Naive thymus-derived CD4-positive, alpha-beta T cell (primary cell): ENCODE data around the gene MED25. TPM values are rescaled to one million over a fixed set of nuclear protein-coding genes. Genes with fewer than 3 reads are reported as not detected.

Experiments used
- ATAC-seq: fragments of 150-1000 bp; cut with Tn5 transposase; 2 replicates; pipeline ENCODE4 v1.10.0; 2021; ENCODE audit warnings: mild to moderate bottlenecking, moderate library complexity
- CTCF ChIA-PET: fragments of 350-600 bp; sonication (Branson Sonifier 250); formaldehyde crosslinking; loops from one replicate; lab custom pipeline; 2021; ENCODE audit warnings: antibody characterized with exemption; lab: Charles Lee
- POLR2A ChIA-PET: fragments of 350-600 bp; sonication (Branson Sonifier 250); formaldehyde crosslinking; loops from one replicate; lab custom pipeline; 2021; ENCODE audit warnings: antibody characterized with exemption, inconsistent platforms; lab: Charles Lee
- DNase-seq, 9 donors: peaks; one replicate each; pipeline versions ENCODE4 v3.0.0 to v3.0.0-alpha.2; 2020 to 2022; ENCODE audit warnings: mixed read lengths in 1 of 9
- H3K27ac ChIP-seq: one replicate; pipeline ENCODE4 v1.7.0; 2013; ENCODE audit warnings: mild to moderate bottlenecking, low read depth, low read length, moderate library complexity
- H3K27me3 ChIP-seq, 2 donors: one replicate each; pipeline ENCODE4 v1.7.0; 2013; ENCODE audit warnings: low read length in 2 of 2, mild to moderate bottlenecking in 2 of 2, moderate library complexity in 2 of 2; ENCODE audit not compliant: control insufficient read depth in 2 of 2, insufficient read depth in 2 of 2
- H3K36me3 ChIP-seq, 3 experiments: 1 replicate in 2 of 3; 2 replicates in 1 of 3; pipeline ENCODE4 v1.7.0; 2013; ENCODE audit warnings: low read length in 3 of 3, mild to moderate bottlenecking in 3 of 3, moderate library complexity in 1 of 3; ENCODE audit not compliant: insufficient read depth in 3 of 3, control insufficient read depth in 2 of 3
- H3K4me1 ChIP-seq, 2 donors: one replicate each; pipeline ENCODE4 v1.7.0; 2013; ENCODE audit warnings: low read length in 2 of 2, mild to moderate bottlenecking in 2 of 2, moderate library complexity in 1 of 2; ENCODE audit not compliant: control insufficient read depth in 2 of 2, insufficient read depth in 2 of 2
- H3K4me3 ChIP-seq: 2 replicates; pipeline ENCODE4 v1.7.0; 2013; ENCODE audit warnings: mild to moderate bottlenecking, low read length
- H3K9me3 ChIP-seq, 3 experiments: 1 replicate in 2 of 3; 2 replicates in 1 of 3; pipeline ENCODE4 v1.7.0; 2013; ENCODE audit warnings: low read length in 3 of 3; ENCODE audit not compliant: control insufficient read depth in 2 of 3
- H3K27ac Mint-ChIP-seq, 9 donors: one replicate each; pipeline ENCODE4 v1.8.0; 2020 to 2022; ENCODE audit warnings: mixed read lengths in 9 of 9, mild to moderate bottlenecking in 8 of 9, moderate library complexity in 5 of 9, inconsistent platforms in 2 of 9
- H3K27me3 Mint-ChIP-seq, 5 donors: one replicate each; pipeline ENCODE4 v1.8.0; 2021 to 2022; ENCODE audit warnings: mixed read lengths in 5 of 5, mild to moderate bottlenecking in 1 of 5
- H3K36me3 Mint-ChIP-seq, 5 donors: one replicate each; pipeline ENCODE4 v1.8.0; 2020 to 2022; ENCODE audit warnings: mixed read lengths in 5 of 5, mild to moderate bottlenecking in 3 of 5, inconsistent platforms in 1 of 5
- H3K4me1 Mint-ChIP-seq, 7 donors: one replicate each; pipeline ENCODE4 v1.8.0; 2020 to 2022; ENCODE audit warnings: mixed read lengths in 7 of 7, mild to moderate bottlenecking in 3 of 7, inconsistent platforms in 1 of 7
- H3K4me3 Mint-ChIP-seq, 10 donors: one replicate each; pipeline ENCODE4 v1.8.0; 2020 to 2022; ENCODE audit warnings: mild to moderate bottlenecking in 10 of 10, mixed read lengths in 10 of 10, moderate library complexity in 6 of 10, inconsistent platforms in 2 of 10
- H3K9me3 Mint-ChIP-seq, 11 donors: one replicate each; pipeline ENCODE4 v1.8.0; 2020 to 2022; ENCODE audit warnings: mixed read lengths in 11 of 11, mild to moderate bottlenecking in 4 of 11, inconsistent platforms in 1 of 11, moderate library complexity in 1 of 11
- intact Hi-C, 2 donors: fragments of 100-400 bp; cut with micrococcal nuclease; formaldehyde crosslinking; loops; one replicate each; pipeline ENCODE4 v1.15.1; 2023
- polyA plus RNA-seq, 2 donors: library from polyadenylated mRNA; unstranded; fragments of 300-500 nt; fragmentation: Illumina TruSeq; gene quantifications; one replicate each; pipeline ENCODE4 v1.2.3, GENCODE V29; 2021
- total RNA-seq, 6 experiments: library from RNA in 5 of 6; stranded (reverse) in 5 of 6; gene quantifications; 1 replicate in 5 of 6; 2 replicates in 1 of 6; pipeline ENCODE4 v1.2.3 and lab custom pipeline; 2021 to 2026

The MED25 gene
- total and polyA plus RNA-seq, 7 experiments from 2014 or later = 10.8 to 75.2 (median 39.9) TPM

DNA sequence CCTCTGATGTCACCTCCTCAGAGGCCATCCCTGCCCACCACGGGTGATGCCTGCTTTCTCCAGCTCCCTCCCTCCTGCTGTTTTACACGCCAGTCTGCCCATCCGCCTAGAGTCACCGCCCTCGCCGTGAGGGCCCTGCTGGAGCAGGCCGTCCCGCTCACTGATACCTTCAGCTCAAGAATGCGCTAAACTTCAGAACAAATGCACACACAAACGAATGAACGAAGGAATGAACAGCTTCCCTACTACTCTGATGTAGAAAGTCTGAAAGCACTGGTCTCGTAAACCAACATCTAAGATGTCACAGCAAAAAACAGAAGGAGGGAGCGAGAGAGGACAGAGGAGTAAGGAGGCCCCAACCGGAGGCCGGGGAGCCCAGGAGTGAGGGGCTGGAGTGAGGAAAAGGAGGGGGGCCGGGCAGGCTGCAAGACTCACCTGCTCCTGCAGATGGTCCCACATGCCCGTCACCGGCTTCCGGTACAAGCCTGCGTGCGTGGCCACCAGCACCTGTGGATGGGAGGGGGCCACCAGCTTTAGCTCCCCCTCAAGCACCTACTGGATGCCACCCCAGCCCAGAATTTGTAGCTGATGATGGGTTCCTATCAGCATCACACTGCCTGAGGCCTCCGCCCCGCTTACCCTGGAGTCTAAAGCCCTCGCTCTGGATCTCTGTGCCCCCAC lies 45.3 kb downstream of the MED25 start:
- peaks cover 20 to 47% (median 31%) of the 10 kb centered on the region in 7 donors for H3K4me1 Mint-ChIP-seq
- Histone ChIP-seq H3K27ac (no peak overlapping the region), H3K4me1 (peaks cover 15 to 20% of the 10 kb centered on the region in 2 donors), H3K27me3 (no peaks in the 10 kb centered on the region), H3K9me3 (no peaks in the 10 kb centered on the region), H3K4me3 (no peak overlapping the region), H3K36me3 (peaks cover 0 to 61% (median 0%) of the 10 kb centered on the region in 3 experiments)
- peaks cover 0 to 1% (median 0%) of the 10 kb centered on the region in 11 donors for H3K9me3 Mint-ChIP-seq
- intact Hi-C loops = loop anchor here (10.0 kb wide), 2 partner anchors 121 to 529 kb away; partner anchors contain the start of gene CD37 (in 1 of the 2)
- H3K4me3 Mint-ChIP-seq = peak overlapping the region in 1 of 10 donors; percentile 15
- H3K27me3 Mint-ChIP-seq = no peaks in the 10 kb centered on the region
- peak overlapping the region in 5 of 9 donors; percentile 51 to 87 (median 54) for H3K27ac Mint-ChIP-seq
- DNase-seq (no peak), ATAC-seq (no peak)
- H3K36me3 Mint-ChIP-seq = peaks cover 0 to 24% (median 4%) of the 10 kb centered on the region in 5 donors
- ChIA-PET POLR2A (interaction anchor here (1.1 to 3.4 kb wide), 3 partner anchors 11 to 13 kb away, joined by 4 to 18 read pairs (median 6); partner anchors contain the start of genes AKT1S1, PTOV1 and TBC1D17), CTCF (interaction anchor here (0.8 to 1.1 kb wide), 2 partner anchors 9 to 1414 kb away, joined by 3 read pairs; no protein-coding TSS in a partner anchor)

DNA sequence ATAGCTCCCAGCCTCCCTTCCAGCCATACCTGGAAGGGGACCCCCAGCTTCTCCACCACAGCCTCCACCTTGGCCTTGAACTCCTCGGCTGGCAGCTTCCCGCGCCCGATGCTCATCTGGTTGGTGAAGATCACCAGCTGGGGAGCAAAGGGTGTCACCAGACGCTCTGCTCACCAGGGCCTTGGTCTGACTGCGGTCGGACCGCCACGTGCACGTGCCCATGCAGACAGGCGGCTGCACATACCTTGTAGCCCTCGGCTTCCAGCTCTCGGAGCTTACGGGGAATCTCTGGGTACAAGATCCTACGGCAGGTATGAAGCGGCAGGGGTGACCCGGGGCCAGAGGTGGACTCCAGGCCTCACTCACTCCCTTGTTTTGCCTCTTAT lies 45.8 kb downstream of the MED25 start:
- H3K27me3 Mint-ChIP-seq = no peaks in the 10 kb centered on the region
- Histone ChIP-seq H3K27me3 (no peaks in the 10 kb centered on the region), H3K27ac (no peak overlapping the region), H3K36me3 (peaks cover 0 to 56% (median 0%) of the 10 kb centered on the region in 3 experiments), H3K4me3 (no peak overlapping the region), H3K9me3 (no peaks in the 10 kb centered on the region), H3K4me1 (peaks cover 20 to 25% of the 10 kb centered on the region in 2 donors)
- H3K9me3 Mint-ChIP-seq = peaks cover 0 to 1% (median 0%) of the 10 kb centered on the region in 11 donors
- POLR2A ChIA-PET = interaction anchor here (1.1 to 3.4 kb wide), 4 partner anchors 11 to 13 kb away, joined by 4 to 18 read pairs (median 7); partner anchors contain the start of genes AKT1S1, PTOV1 and TBC1D17
- H3K4me1 Mint-ChIP-seq = peaks cover 20 to 47% (median 36%) of the 10 kb centered on the region in 7 donors
- DNase-seq = no peak
- H3K27ac Mint-ChIP-seq = no peak overlapping the region
- no peak overlapping the region for H3K4me3 Mint-ChIP-seq
- intact Hi-C loops = loop anchor here (10.0 kb wide), 2 partner anchors 121 to 529 kb away; partner anchors contain the start of gene CD37 (in 1 of the 2)
- CTCF ChIA-PET = interaction anchor here (1.1 kb wide), 1 partner anchor 10 kb away, joined by 3 read pairs; no protein-coding TSS in a partner anchor
- ATAC-seq = no peak
- peaks cover 0 to 23% (median 4%) of the 10 kb centered on the region in 5 donors for H3K36me3 Mint-ChIP-seq

- Mint-ChIP-seq H3K27me3 (no peaks in the 10 kb centered on the region), H3K4me3 (no peak overlapping the region), H3K36me3 (peaks cover 0 to 23% (median 4%) of the 10 kb centered on the region in 5 donors), H3K9me3 (peaks cover 0 to 1% (median 0%) of the 10 kb centered on the region in 11 donors), H3K27ac (peak overlapping the region in 1 of 9 donors; percentile 19), H3K4me1 (peaks cover 20 to 47% (median 37%) of the 10 kb centered on the region in 7 donors)
- no peak for DNase-seq
- Histone ChIP-seq H3K4me3 (no peak overlapping the region), H3K27me3 (no peaks in the 10 kb centered on the region), H3K36me3 (peaks cover 0 to 50% (median 0%) of the 10 kb centered on the region in 3 experiments), H3K27ac (no peak overlapping the region), H3K9me3 (no peaks in the 10 kb centered on the region), H3K4me1 (peaks cover 24 to 29% of the 10 kb centered on the region in 2 donors)
- ATAC-seq = no peak
- ChIA-PET POLR2A (interaction anchor here (1.8 to 3.4 kb wide), 3 partner anchors 11 to 14 kb away, joined by 8 to 18 read pairs (median 8); partner anchors contain the start of genes AKT1S1, PTOV1 and TBC1D17), CTCF (no interaction called here)
- intact Hi-C loops = loop anchor here (5.0 to 10.0 kb wide), 3 partner anchors 120 to 1543 kb away; partner anchors contain the start of gene CD37 (in 1 of the 2)
Observed at GRCh38 chr19:49864890-49865289, 46.8 kb downstream of the MED25 start.

DNA sequence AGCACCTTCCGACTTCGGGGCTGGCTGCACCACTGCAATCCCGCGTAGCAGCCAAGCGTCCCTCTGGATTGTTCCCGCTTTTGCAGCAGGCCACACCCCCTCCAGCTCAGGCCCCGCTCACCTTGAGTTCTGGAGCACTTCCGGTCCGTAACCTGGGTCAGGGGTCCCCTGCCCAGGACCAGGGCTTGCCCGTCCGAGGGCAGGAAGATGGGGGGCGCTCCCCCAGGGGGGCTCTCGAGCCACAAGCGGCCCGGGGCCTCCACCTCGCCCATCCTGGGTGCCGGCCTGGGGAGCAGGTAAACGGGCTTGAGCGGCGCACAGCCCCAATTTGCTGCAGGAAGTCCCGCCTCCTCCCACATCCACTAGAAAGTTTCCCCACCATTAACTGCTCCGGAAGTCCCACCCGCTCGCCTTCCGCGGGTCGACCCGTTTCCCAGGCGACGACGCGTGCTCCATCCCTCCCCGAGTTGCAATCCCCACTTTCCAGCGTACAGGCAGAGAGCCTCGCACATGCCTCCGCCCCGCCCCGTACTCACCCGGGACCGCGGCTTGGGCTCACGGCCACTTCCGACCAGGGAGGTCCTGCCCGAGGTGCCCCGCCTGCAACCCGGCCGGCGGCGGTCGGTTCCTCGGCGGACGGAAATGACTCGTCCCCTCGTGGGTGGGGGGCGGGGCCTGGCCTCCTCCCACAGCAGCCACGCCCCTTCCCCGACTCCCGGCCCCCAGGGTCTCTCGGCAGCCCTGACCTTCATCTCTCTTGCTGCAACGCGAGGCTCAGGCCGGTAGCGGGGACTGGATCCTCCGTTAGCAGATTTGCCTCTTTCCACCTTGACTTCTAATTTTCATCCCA lies 49.1 kb downstream of the MED25 start, which contains the start of gene PNKP:
PNKP (minus strand) TSS at position 644 of the 850 bp plus-strand sequence; CDS start at position 272, 372 bp downstream.
- H3K36me3 Mint-ChIP-seq = peaks cover 0 to 23% (median 4%) of the 10 kb centered on the region in 5 donors
- peaks cover 0 to 1% (median 0%) of the 10 kb centered on the region in 11 donors for H3K9me3 Mint-ChIP-seq
- Histone ChIP-seq H3K36me3 (peaks cover 0 to 28% (median 0%) of the 10 kb centered on the region in 3 experiments), H3K4me3 (peak within 1 kb of the TSS; percentile 93), H3K9me3 (no peaks in the 10 kb centered on the region), H3K4me1 (peaks cover 31 to 38% of the 10 kb centered on the region in 2 donors), H3K27me3 (no peaks in the 10 kb centered on the region), H3K27ac (peak within 1 kb of the TSS; percentile 85)
- peak; percentile 79 to 92 (median 84) for DNase-seq
- peak; percentile 69 for ATAC-seq
- peak within 1 kb of the TSS in 4 of 9 donors; percentile 94 to 99 (median 97) for H3K27ac Mint-ChIP-seq
- POLR2A ChIA-PET = interaction anchor here (0.9 to 3.7 kb wide), 12 partner anchors 8 to 65 kb away, joined by 3 to 47 read pairs (median 4); partner anchors contain the start of genes AKT1S1, FUZ, PTOV1 and TBC1D17
- H3K4me1 Mint-ChIP-seq = peaks cover 30 to 56% (median 48%) of the 10 kb centered on the region in 7 donors
- CTCF ChIA-PET = interaction anchor here (0.7 kb wide), 1 partner anchor 204 kb away, joined by 4 read pairs; no protein-coding TSS in a partner anchor
- H3K27me3 Mint-ChIP-seq = no peaks in the 10 kb centered on the region
- intact Hi-C loops = loop anchor here (1.0 to 10.0 kb wide), 13 partner anchors 9 to 1545 kb away; partner anchors contain the start of genes MED25 (in 2 of the 2), VRK3 (in 2 of the 2), CD37 (in 1 of the 2) and CYTH2 (in 1 of the 2)
- peak within 1 kb of the TSS in 1 of 10 donors; percentile 100 for H3K4me3 Mint-ChIP-seq

- Mint-ChIP-seq H3K27me3 (no peaks in the 10 kb centered on the region), H3K4me3 (no peak overlapping the region), H3K4me1 (peaks cover 27 to 51% (median 45%) of the 10 kb centered on the region in 7 donors), H3K9me3 (peaks cover 0 to 1% (median 0%) of the 10 kb centered on the region in 11 donors), H3K27ac (no peak overlapping the region), H3K36me3 (peaks cover 0 to 19% (median 0%) of the 10 kb centered on the region in 5 donors)
- H3K9me3 ChIP-seq = no peaks in the 10 kb centered on the region
- H3K27ac ChIP-seq = peak overlapping the region; percentile 72
- peak overlapping the region; percentile 58 for H3K4me3 ChIP-seq
- H3K36me3 ChIP-seq = peaks cover 0 to 10% (median 0%) of the 10 kb centered on the region in 3 experiments
- intact Hi-C loops = loop anchor here (1.0 to 10.0 kb wide), 8 partner anchors 8 to 1547 kb away; partner anchors contain the start of genes AKT1S1 (in 1 of the 2), ATF5 (in 1 of the 2), CD37 (in 1 of the 2) and FUZ (in 1 of the 2)
- H3K27me3 ChIP-seq = no peaks in the 10 kb centered on the region
- peaks cover 31 to 38% of the 10 kb centered on the region in 2 donors for H3K4me1 ChIP-seq
- ChIA-PET POLR2A (interaction anchor here (0.6 to 3.7 kb wide), 17 partner anchors 7 to 535 kb away, joined by 3 to 47 read pairs (median 5); partner anchors contain the start of genes AKT1S1, AP2A1, FUZ and IL4I1), CTCF (interaction anchor here (0.6 to 1.0 kb wide), 4 partner anchors 54 to 757 kb away, joined by 3 to 4 read pairs (median 3); partner anchors contain the start of gene RRAS)
- DNase-seq = peak in 1 of 9 donors; percentile 82
- ATAC-seq = peak; percentile 0
Observed at GRCh38 chr19:49869009-49869483, 51.0 kb downstream of the MED25 start.
